ENCODE data around the gene HJURP.
A peak's percentile ranks its signal among the peaks of the same experiment; 100 is the strongest.

HJURP gene

DNA sequence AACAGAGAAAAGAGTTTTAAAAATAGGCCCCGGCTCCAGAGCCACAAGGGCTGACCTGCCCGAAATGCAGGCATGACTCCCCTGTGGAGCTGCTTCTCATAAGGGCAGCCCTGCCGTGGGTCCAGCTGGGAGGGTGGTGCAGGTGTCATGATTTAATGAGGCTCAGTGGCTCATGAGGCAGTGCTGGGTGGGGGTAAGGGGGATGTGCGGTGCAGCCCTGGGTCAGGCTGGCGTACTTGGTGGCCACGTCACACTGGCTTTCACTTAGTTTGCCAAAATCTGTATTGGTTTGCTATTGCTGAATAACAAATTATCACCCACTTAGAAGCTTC, 33.6 kb downstream of the HJURP start:
- Histone ChIP-seq H2BK120ac (ENCODE audit: low read depth, low read length) (no peak overlapping the region), H3K9ac (ENCODE audit: low read depth, low read length, poor library complexity) (no peak overlapping the region), H4K91ac (ENCODE audit: low read depth, low read length, poor library complexity) (no peak overlapping the region), H3K27me3 (ENCODE audit: control insufficient read depth in 3 of 3, insufficient read depth in 3 of 3, low read depth in 1 of 3, low read length in 3 of 3) (peaks cover 0 to 3% (median 0%) of the 10 kb centered on the region in 3 experiments), H2BK5ac (ENCODE audit: low read length) (no peak overlapping the region), H3K4me3 (ENCODE audit: low read length in 2 of 2) (no peak overlapping the region), H2AFZ (ENCODE audit: low read length) (no peak overlapping the region), H3K4me2 (ENCODE audit: insufficient read depth, low read length, poor library complexity, severe bottlenecking) (no peak overlapping the region), H3K14ac (ENCODE audit: low read length) (no peak overlapping the region), H2BK15ac (ENCODE audit: low read length) (no peak overlapping the region), H2AK5ac (ENCODE audit: low read depth, low read length) (no peak overlapping the region), H3K4ac (ENCODE audit: low read length) (no peak overlapping the region), H3K23ac (ENCODE audit: low read depth, low read length, poor library complexity) (no peak overlapping the region), H3K4me1 (ENCODE audit: control insufficient read depth in 2 of 2, insufficient read depth in 1 of 2, low read depth in 1 of 2, low read length in 2 of 2) (peaks cover 0 to 2% of the 10 kb centered on the region in 2 donors), H3K9me3 (replicated peaks in 1 of 2; ENCODE audit: control insufficient read depth in 2 of 2, insufficient read depth in 1 of 2, low read depth in 1 of 2, low read length in 2 of 2) (no peaks in the 10 kb centered on the region), H3K79me1 (ENCODE audit: low read depth, low read length) (no peaks in the 10 kb centered on the region), H2BK12ac (ENCODE audit: low read length) (no peak overlapping the region), H3K36me3 (replicated peaks in 1 of 2; ENCODE audit: control insufficient read depth in 2 of 2, insufficient read depth in 2 of 2, low read length in 2 of 2) (no peaks in the 10 kb centered on the region), H3K27ac (replicated peaks; ENCODE audit: low read length) (no peak overlapping the region), H4K8ac (ENCODE audit: low read depth, low read length) (no peak overlapping the region), H3K18ac (ENCODE audit: low read length) (peak overlapping the region; percentile 27)
- no peak for DNase-seq (ENCODE audit: low spot score)
- WGBS, 2 donors (ENCODE audit: extremely low coverage in 2 of 2, insufficient read length in 2 of 2, insufficient replicate concordance in 1 of 2), result no CpG with 5 or more reads among the region's 6 CpGs

DNA sequence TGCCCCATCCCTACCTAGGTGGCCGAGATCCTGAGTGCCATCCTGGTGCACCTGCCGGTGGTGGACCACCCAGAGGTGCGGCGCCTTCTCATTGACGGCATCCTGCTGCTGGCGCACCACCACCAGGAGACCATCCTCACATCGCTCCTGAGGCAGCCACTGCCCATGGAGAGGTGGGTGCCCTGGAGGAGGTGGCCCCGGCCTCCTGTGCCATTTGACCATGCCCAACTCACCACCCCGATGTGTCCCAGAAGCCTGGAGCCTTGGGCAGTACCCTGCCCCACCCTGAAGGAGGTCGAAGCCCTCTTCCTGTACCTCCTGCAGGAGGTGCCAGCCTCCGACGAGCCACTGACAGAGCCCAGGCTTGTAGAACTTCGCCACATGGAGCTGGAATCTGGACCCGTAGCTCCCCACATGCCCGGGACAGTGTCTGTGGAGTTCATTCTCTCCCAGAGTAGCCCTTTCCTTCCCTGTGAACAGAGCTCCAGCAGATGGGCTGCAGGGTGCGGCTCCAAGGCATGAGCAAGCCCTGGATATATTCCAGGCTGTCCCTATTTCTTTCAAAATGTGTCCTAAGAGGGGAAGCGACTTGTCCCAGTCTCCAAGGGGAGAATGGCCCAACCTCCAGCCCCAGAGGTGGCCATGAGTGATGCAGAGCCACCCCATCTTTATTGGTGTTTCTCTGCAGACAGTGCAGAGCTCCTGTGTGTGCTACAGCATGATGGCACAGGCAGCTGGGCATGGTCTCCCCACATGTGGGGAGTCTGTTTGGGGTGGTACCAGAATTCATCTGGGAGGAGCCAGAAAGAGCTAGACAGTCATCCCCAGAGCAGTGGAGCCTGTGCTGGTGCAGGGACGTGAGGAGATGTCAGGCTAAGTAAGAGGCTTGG, 34.2 kb downstream of the HJURP start:
- Histone ChIP-seq H4K91ac (ENCODE audit: low read depth, low read length, poor library complexity) (no peak overlapping the region), H2BK12ac (ENCODE audit: low read length) (no peak overlapping the region), H3K27ac (replicated peaks; ENCODE audit: low read length) (no peak overlapping the region), H3K9me3 (replicated peaks in 1 of 2; ENCODE audit: control insufficient read depth in 2 of 2, insufficient read depth in 1 of 2, low read depth in 1 of 2, low read length in 2 of 2) (no peaks in the 10 kb centered on the region), H3K36me3 (replicated peaks in 1 of 2; ENCODE audit: control insufficient read depth in 2 of 2, insufficient read depth in 2 of 2, low read length in 2 of 2) (no peaks in the 10 kb centered on the region), H3K18ac (ENCODE audit: low read length) (peak overlapping the region; percentile 59), H2BK5ac (ENCODE audit: low read length) (peak overlapping the region; percentile 30), H3K9ac (ENCODE audit: low read depth, low read length, poor library complexity) (no peak overlapping the region), H3K4me3 (ENCODE audit: low read length in 2 of 2) (no peak overlapping the region), H3K23ac (ENCODE audit: low read depth, low read length, poor library complexity) (no peak overlapping the region), H4K8ac (ENCODE audit: low read depth, low read length) (no peak overlapping the region), H3K4me1 (ENCODE audit: control insufficient read depth in 2 of 2, insufficient read depth in 1 of 2, low read depth in 1 of 2, low read length in 2 of 2) (peaks cover 0 to 2% of the 10 kb centered on the region in 2 donors), H2AK5ac (ENCODE audit: low read depth, low read length) (no peak overlapping the region), H3K79me1 (ENCODE audit: low read depth, low read length) (no peaks in the 10 kb centered on the region), H2BK15ac (ENCODE audit: low read length) (no peak overlapping the region), H3K4me2 (ENCODE audit: insufficient read depth, low read length, poor library complexity, severe bottlenecking) (no peak overlapping the region), H2AFZ (ENCODE audit: low read length) (no peak overlapping the region), H2BK120ac (ENCODE audit: low read depth, low read length) (no peak overlapping the region), H3K14ac (ENCODE audit: low read length) (no peak overlapping the region), H3K4ac (ENCODE audit: low read length) (no peak overlapping the region), H3K27me3 (ENCODE audit: control insufficient read depth in 3 of 3, insufficient read depth in 3 of 3, low read depth in 1 of 3, low read length in 3 of 3) (peaks cover 0 to 3% (median 0%) of the 10 kb centered on the region in 3 experiments)
- no peak for DNase-seq (ENCODE audit: low spot score)
- WGBS, 2 donors (ENCODE audit: extremely low coverage in 2 of 2, insufficient read length in 2 of 2, insufficient replicate concordance in 1 of 2), result no CpG with 5 or more reads among the region's 18 CpGs

DNA sequence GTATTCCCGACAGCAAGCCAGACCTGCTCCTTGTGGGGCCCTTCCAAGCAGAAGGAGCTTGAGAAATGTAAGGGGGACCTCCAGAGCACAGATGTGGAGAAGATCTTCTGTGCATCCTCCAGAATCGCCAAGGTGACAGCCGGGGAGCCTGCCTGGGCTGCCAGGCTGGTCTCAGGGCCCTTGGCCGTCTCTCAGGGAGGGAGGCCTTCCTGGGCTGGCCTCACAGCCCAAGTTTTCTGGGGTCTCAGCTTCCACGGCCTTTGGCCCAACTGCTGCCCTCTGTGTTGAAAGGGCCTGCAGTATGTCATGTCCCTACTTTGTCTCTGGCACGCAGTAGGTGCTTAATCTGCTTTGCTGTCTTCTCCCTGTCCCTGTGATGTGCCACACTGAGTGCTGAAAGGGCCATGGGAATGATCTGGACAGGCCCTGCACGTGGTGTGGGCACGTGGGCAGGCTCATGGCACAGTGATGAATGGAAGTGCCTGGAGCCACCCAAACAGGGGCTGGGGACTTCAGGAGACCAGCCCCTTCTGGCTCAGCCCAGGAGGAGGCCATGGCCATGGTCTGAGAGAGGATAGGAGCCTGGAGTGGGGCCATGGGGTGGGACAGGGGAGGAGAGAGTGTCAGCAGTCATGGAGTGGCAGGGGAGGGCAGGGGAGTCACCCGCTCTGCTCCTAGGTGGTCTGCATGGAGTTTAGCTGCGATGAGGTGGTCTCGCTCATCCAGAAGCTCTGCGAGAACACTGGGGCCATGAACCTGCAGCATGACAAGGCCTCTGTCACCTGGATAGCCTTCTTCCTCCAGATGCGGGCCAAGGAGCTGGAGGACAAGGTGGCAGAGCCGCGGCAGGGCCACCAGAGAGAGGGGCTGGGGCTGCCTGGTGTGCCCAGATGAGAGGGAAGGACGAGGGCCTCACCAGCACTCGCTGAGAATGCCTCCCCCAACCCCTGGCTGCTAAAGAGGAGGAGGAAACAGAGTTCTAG, 35.4 kb downstream of the HJURP start:
- no peak overlapping the region for H3K9ac ChIP-seq (ENCODE audit: low read depth, low read length, poor library complexity)
- no peak overlapping the region for H4K8ac ChIP-seq (ENCODE audit: low read depth, low read length)
- no peak overlapping the region for H3K4me3 ChIP-seq (ENCODE audit: low read length in 2 of 2)
- H3K18ac ChIP-seq (ENCODE audit: low read length), result no peak overlapping the region
- no peak for DNase-seq (ENCODE audit: low spot score)
- peak overlapping the region; percentile 35 for H2BK15ac ChIP-seq (ENCODE audit: low read length)
- no peak overlapping the region for H2BK5ac ChIP-seq (ENCODE audit: low read length)
- H4K91ac ChIP-seq (ENCODE audit: low read depth, low read length, poor library complexity), result no peak overlapping the region
- H3K36me3 ChIP-seq (replicated peaks in 1 of 2; ENCODE audit: control insufficient read depth in 2 of 2, insufficient read depth in 2 of 2, low read length in 2 of 2), result no peaks in the 10 kb centered on the region
- peaks cover 0 to 3% (median 0%) of the 10 kb centered on the region in 3 experiments for H3K27me3 ChIP-seq (ENCODE audit: control insufficient read depth in 3 of 3, insufficient read depth in 3 of 3, low read depth in 1 of 3, low read length in 3 of 3)
- no peak overlapping the region for H3K23ac ChIP-seq (ENCODE audit: low read depth, low read length, poor library complexity)
- H2BK12ac ChIP-seq (ENCODE audit: low read length), result no peak overlapping the region
- no peak overlapping the region for H2AFZ ChIP-seq (ENCODE audit: low read length)
- H3K9me3 ChIP-seq (replicated peaks in 1 of 2; ENCODE audit: control insufficient read depth in 2 of 2, insufficient read depth in 1 of 2, low read depth in 1 of 2, low read length in 2 of 2), result no peaks in the 10 kb centered on the region
- H3K14ac ChIP-seq (ENCODE audit: low read length), result peak overlapping the region; percentile 42
- no CpG with 5 or more reads among the region's 17 CpGs for WGBS, 2 donors (ENCODE audit: extremely low coverage in 2 of 2, insufficient read length in 2 of 2, insufficient replicate concordance in 1 of 2)
- H3K27ac ChIP-seq (replicated peaks; ENCODE audit: low read length), result no peak overlapping the region
- no peaks in the 10 kb centered on the region for H3K79me1 ChIP-seq (ENCODE audit: low read depth, low read length)
- H3K4ac ChIP-seq (ENCODE audit: low read length), result no peak overlapping the region
- H2AK5ac ChIP-seq (ENCODE audit: low read depth, low read length), result peak overlapping the region; percentile 49
- no peak overlapping the region for H2BK120ac ChIP-seq (ENCODE audit: low read depth, low read length)
- peaks cover 0 to 2% of the 10 kb centered on the region in 2 donors for H3K4me1 ChIP-seq (ENCODE audit: control insufficient read depth in 2 of 2, insufficient read depth in 1 of 2, low read depth in 1 of 2, low read length in 2 of 2)
- H3K4me2 ChIP-seq (ENCODE audit: insufficient read depth, low read length, poor library complexity, severe bottlenecking), result no peak overlapping the region
